Astrocyte (in vitro differentiated cells and primary cell): ENCODE measurements around the gene ANAPC16.

Experiments used
- CTCF ChIP-seq: IDR thresholded peaks from 2 replicates; pipeline ENCODE4 v1.5.1; 2011; ENCODE audit warnings: low read depth, mild to moderate bottlenecking, inconsistent platforms, low read length, moderate library complexity; ENCODE audit not compliant: insufficient read depth
- EZH2 ChIP-seq: IDR thresholded peaks from 2 replicates; pipeline ENCODE4 v1.6.1; 2012; ENCODE audit warnings: mild to moderate bottlenecking, low read length, inconsistent platforms; ENCODE audit not compliant: insufficient read depth

- TF ChIP-seq CTCF (no peak), EZH2 (no peak)
These were observed 5.5 kb downstream of the ANAPC16 start for GRCh38 chr10:72221278-72221677.
